Measurements from ENCODE around the gene ALPK3. TPM values are rescaled to one million over a fixed set of nuclear protein-coding genes. Genes with fewer than 3 reads are reported as not detected.
A peak's percentile ranks its signal among the peaks of the same experiment; 100 is the strongest.

The ALPK3 gene
- total and polyA plus RNA-seq, 5 donors from 2014 or later: 0.22 TPM; not detected in 4

- H3K27me3 ChIP-seq (ENCODE audit: control insufficient read depth, insufficient read depth, low read length): no peaks in the 10 kb centered on the region
- H3K27ac ChIP-seq (ENCODE audit: insufficient read depth, low read length, poor library complexity, severe bottlenecking): no peak overlapping the region
- no peaks in the 10 kb centered on the region for H3K36me3 ChIP-seq (ENCODE audit: control insufficient read depth, insufficient read depth, low read length)
- H3K9me3 Mint-ChIP-seq: no peaks in the 10 kb centered on the region
- no peak overlapping the region for H3K27ac Mint-ChIP-seq
- peaks cover 23% of the 10 kb centered on the region for H3K27me3 Mint-ChIP-seq
- H3K4me3 Mint-ChIP-seq: no peak overlapping the region
- H3K4me1 Mint-ChIP-seq: peaks cover 0 to 11% (median 8%) of the 10 kb centered on the region in 4 donors
- H3K36me3 Mint-ChIP-seq: peaks cover 3% of the 10 kb centered on the region
- no peaks in the 10 kb centered on the region for H3K9me3 ChIP-seq (ENCODE audit: control insufficient read depth in 2 of 2, low read length in 2 of 2)
- no peak for ATAC-seq (ENCODE audit: low read depth in 2 of 2)
- no peak for DNase-seq
- H3K4me3 ChIP-seq (ENCODE audit: low read depth, low read length): no peak overlapping the region
- peaks cover 13% of the 10 kb centered on the region for H3K4me1 ChIP-seq (ENCODE audit: control insufficient read depth, insufficient read depth, low read length, poor library complexity, severe bottlenecking)
These were observed 2.2 kb downstream of the ALPK3 start for GRCh38 chr15:84819291-84819768.

GRCh38 chr15:84819791-84820190 is 2.6 kb downstream of the ALPK3 start:
- Histone ChIP-seq H3K4me1 (ENCODE audit: control insufficient read depth, insufficient read depth, low read length, poor library complexity, severe bottlenecking) (peaks cover 13% of the 10 kb centered on the region), H3K27ac (ENCODE audit: insufficient read depth, low read length, poor library complexity, severe bottlenecking) (no peak overlapping the region), H3K9me3 (ENCODE audit: control insufficient read depth in 2 of 2, low read length in 2 of 2) (no peaks in the 10 kb centered on the region), H3K27me3 (ENCODE audit: control insufficient read depth, insufficient read depth, low read length) (no peaks in the 10 kb centered on the region), H3K36me3 (ENCODE audit: control insufficient read depth, insufficient read depth, low read length) (no peaks in the 10 kb centered on the region), H3K4me3 (ENCODE audit: low read depth, low read length) (no peak overlapping the region)
- Mint-ChIP-seq H3K4me1 (peaks cover 0 to 11% (median 8%) of the 10 kb centered on the region in 4 donors), H3K27ac (no peak overlapping the region), H3K36me3 (peaks cover 3% of the 10 kb centered on the region), H3K9me3 (no peaks in the 10 kb centered on the region), H3K27me3 (peaks cover 23% of the 10 kb centered on the region), H3K4me3 (no peak overlapping the region)
- no peak for DNase-seq
- no peak for ATAC-seq (ENCODE audit: low read depth in 2 of 2)

- Mint-ChIP-seq H3K4me1 (peaks cover 0 to 11% (median 7%) of the 10 kb centered on the region in 4 donors), H3K27me3 (peaks cover 12% of the 10 kb centered on the region), H3K36me3 (no peaks in the 10 kb centered on the region), H3K4me3 (no peak overlapping the region), H3K27ac (peak overlapping the region in 1 of 3 donors; percentile 62), H3K9me3 (no peaks in the 10 kb centered on the region)
- ATAC-seq (ENCODE audit: low read depth in 2 of 2): no peak
- Histone ChIP-seq H3K36me3 (ENCODE audit: control insufficient read depth, insufficient read depth, low read length) (no peaks in the 10 kb centered on the region), H3K27ac (ENCODE audit: insufficient read depth, low read length, poor library complexity, severe bottlenecking) (no peak overlapping the region), H3K27me3 (ENCODE audit: control insufficient read depth, insufficient read depth, low read length) (no peaks in the 10 kb centered on the region), H3K4me3 (ENCODE audit: low read depth, low read length) (no peak overlapping the region), H3K4me1 (ENCODE audit: control insufficient read depth, insufficient read depth, low read length, poor library complexity, severe bottlenecking) (peaks cover 13% of the 10 kb centered on the region), H3K9me3 (ENCODE audit: control insufficient read depth in 2 of 2, low read length in 2 of 2) (no peaks in the 10 kb centered on the region)
- no peak for DNase-seq
These were observed 4.4 kb downstream of the ALPK3 start for GRCh38 chr15:84821501-84822021.

- H3K9me3 ChIP-seq (ENCODE audit: control insufficient read depth in 2 of 2, low read length in 2 of 2): no peaks in the 10 kb centered on the region
- H3K9me3 Mint-ChIP-seq: no peaks in the 10 kb centered on the region
- no peak for ATAC-seq (ENCODE audit: low read depth in 2 of 2)
- peaks cover 0 to 11% (median 6%) of the 10 kb centered on the region in 4 donors for H3K4me1 Mint-ChIP-seq
- H3K4me3 ChIP-seq (ENCODE audit: low read depth, low read length): no peak overlapping the region
- H3K27me3 Mint-ChIP-seq: peaks cover 12% of the 10 kb centered on the region
- peaks cover 9% of the 10 kb centered on the region for H3K4me1 ChIP-seq (ENCODE audit: control insufficient read depth, insufficient read depth, low read length, poor library complexity, severe bottlenecking)
- no peaks in the 10 kb centered on the region for H3K36me3 Mint-ChIP-seq
- no peaks in the 10 kb centered on the region for H3K36me3 ChIP-seq (ENCODE audit: control insufficient read depth, insufficient read depth, low read length)
- DNase-seq: no peak
- no peaks in the 10 kb centered on the region for H3K27me3 ChIP-seq (ENCODE audit: control insufficient read depth, insufficient read depth, low read length)
- H3K27ac Mint-ChIP-seq: no peak overlapping the region
- H3K4me3 Mint-ChIP-seq: no peak overlapping the region
- no peak overlapping the region for H3K27ac ChIP-seq (ENCODE audit: insufficient read depth, low read length, poor library complexity, severe bottlenecking)
These were observed 5.6 kb downstream of the ALPK3 start for GRCh38 chr15:84822653-84823281.

- Histone ChIP-seq H3K9me3 (ENCODE audit: control insufficient read depth in 2 of 2, low read length in 2 of 2) (no peaks in the 10 kb centered on the region), H3K27me3 (ENCODE audit: control insufficient read depth, insufficient read depth, low read length) (no peaks in the 10 kb centered on the region), H3K4me3 (ENCODE audit: low read depth, low read length) (no peak overlapping the region), H3K36me3 (ENCODE audit: control insufficient read depth, insufficient read depth, low read length) (no peaks in the 10 kb centered on the region), H3K27ac (ENCODE audit: insufficient read depth, low read length, poor library complexity, severe bottlenecking) (no peak overlapping the region), H3K4me1 (ENCODE audit: control insufficient read depth, insufficient read depth, low read length, poor library complexity, severe bottlenecking) (peaks cover 3% of the 10 kb centered on the region)
- no peak for DNase-seq
- Mint-ChIP-seq H3K4me3 (no peak overlapping the region), H3K4me1 (peaks cover 0 to 5% (median under 1%) of the 10 kb centered on the region in 4 donors), H3K27me3 (peaks cover 6% of the 10 kb centered on the region), H3K27ac (no peak overlapping the region), H3K36me3 (no peaks in the 10 kb centered on the region), H3K9me3 (no peaks in the 10 kb centered on the region)
- no peak for ATAC-seq (ENCODE audit: low read depth in 2 of 2)
These were observed 6.2 kb downstream of the ALPK3 start for GRCh38 chr15:84823282-84823878.

GRCh38 chr15:84824260-84825007 is 7.3 kb downstream of the ALPK3 start:
- Histone ChIP-seq H3K27me3 (ENCODE audit: control insufficient read depth, insufficient read depth, low read length) (no peaks in the 10 kb centered on the region), H3K9me3 (ENCODE audit: control insufficient read depth in 2 of 2, low read length in 2 of 2) (no peaks in the 10 kb centered on the region), H3K36me3 (ENCODE audit: control insufficient read depth, insufficient read depth, low read length) (no peaks in the 10 kb centered on the region), H3K4me1 (ENCODE audit: control insufficient read depth, insufficient read depth, low read length, poor library complexity, severe bottlenecking) (no peaks in the 10 kb centered on the region), H3K4me3 (ENCODE audit: low read depth, low read length) (no peak overlapping the region), H3K27ac (ENCODE audit: insufficient read depth, low read length, poor library complexity, severe bottlenecking) (no peak overlapping the region)
- Mint-ChIP-seq H3K9me3 (no peaks in the 10 kb centered on the region), H3K27me3 (no peaks in the 10 kb centered on the region), H3K4me3 (no peak overlapping the region), H3K27ac (peak overlapping the region in 1 of 3 donors; percentile 36), H3K4me1 (no peaks in the 10 kb centered on the region), H3K36me3 (no peaks in the 10 kb centered on the region)
- DNase-seq: no peak
- no peak for ATAC-seq (ENCODE audit: low read depth in 2 of 2)

- Mint-ChIP-seq H3K36me3 (no peaks in the 10 kb centered on the region), H3K4me3 (no peak overlapping the region), H3K4me1 (no peaks in the 10 kb centered on the region), H3K9me3 (no peaks in the 10 kb centered on the region), H3K27me3 (peaks cover 4% of the 10 kb centered on the region), H3K27ac (no peak overlapping the region)
- ATAC-seq (ENCODE audit: low read depth in 2 of 2) (no peak), DNase-seq (peak in 1 of 3 donors; percentile 17)
- H3K4me3 ChIP-seq (ENCODE audit: low read depth, low read length): no peak overlapping the region
- H3K9me3 ChIP-seq (ENCODE audit: control insufficient read depth in 2 of 2, low read length in 2 of 2): no peaks in the 10 kb centered on the region
- H3K4me1 ChIP-seq (ENCODE audit: control insufficient read depth, insufficient read depth, low read length, poor library complexity, severe bottlenecking): no peaks in the 10 kb centered on the region
- H3K27ac ChIP-seq (ENCODE audit: insufficient read depth, low read length, poor library complexity, severe bottlenecking): no peak overlapping the region
- no peaks in the 10 kb centered on the region for H3K36me3 ChIP-seq (ENCODE audit: control insufficient read depth, insufficient read depth, low read length)
- no peaks in the 10 kb centered on the region for H3K27me3 ChIP-seq (ENCODE audit: control insufficient read depth, insufficient read depth, low read length)
These were observed 9.2 kb downstream of the ALPK3 start for GRCh38 chr15:84826369-84826823.

Data from CD4-positive, CD25-positive, alpha-beta regulatory T cell (primary cell).